ENCODE data around the gene RASAL2.

The RASAL2 gene

DNA sequence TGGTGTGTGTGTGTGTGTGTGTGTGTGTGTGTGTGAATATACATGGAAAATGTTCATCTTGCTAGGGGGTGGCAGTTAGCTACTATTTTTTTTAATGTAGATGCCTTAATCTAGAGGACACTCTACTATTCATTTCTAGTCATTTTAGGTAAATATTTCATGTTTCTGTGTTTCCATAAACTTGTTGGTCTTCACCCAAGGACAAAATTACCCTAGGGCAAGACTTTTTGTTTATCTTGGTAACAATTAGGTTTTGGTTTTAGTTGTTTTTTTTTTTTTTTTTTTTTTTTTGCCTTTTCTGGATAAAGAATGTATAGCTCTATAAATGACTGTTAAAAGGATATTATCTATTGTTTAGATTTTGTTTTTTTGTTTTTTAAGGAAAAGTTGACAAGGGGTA, 370.7 kb downstream of the RASAL2 start:
- no peak for DNase-seq

GRCh38 chr1:178465011-178465410, 371.1 kb downstream of the RASAL2 start:
- DNase-seq = no peak

GRCh38 chr1:178467837-178468236, 373.9 kb downstream of the RASAL2 start:
- no peak for DNase-seq

DNA sequence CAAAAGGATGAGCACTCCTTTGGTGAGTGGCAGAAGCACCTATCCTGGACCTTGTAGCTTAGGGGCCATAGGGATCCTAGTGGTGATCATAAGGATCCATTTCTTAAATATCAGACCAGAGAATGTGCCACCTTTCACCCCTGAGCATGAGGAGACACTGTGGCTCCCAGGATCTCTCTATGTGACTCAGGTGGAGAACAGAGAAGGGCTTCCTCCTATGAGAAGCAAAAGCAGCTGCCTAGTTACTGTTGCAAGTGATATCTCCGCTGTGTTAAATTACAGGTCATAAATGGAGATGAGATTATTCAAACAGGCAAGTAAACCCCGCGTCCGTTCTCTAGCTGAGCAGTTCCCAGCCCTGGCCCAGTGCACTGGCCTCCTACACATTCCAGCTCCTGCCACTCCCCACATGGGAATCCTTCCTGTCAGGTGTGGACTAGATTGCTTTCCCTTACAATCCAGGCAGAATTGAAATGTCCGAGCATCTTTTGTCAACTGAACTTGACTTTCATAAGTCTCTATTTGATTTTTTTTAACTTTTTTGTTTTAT, 376.6 kb downstream of the RASAL2 start:
- no peak for DNase-seq

DNA sequence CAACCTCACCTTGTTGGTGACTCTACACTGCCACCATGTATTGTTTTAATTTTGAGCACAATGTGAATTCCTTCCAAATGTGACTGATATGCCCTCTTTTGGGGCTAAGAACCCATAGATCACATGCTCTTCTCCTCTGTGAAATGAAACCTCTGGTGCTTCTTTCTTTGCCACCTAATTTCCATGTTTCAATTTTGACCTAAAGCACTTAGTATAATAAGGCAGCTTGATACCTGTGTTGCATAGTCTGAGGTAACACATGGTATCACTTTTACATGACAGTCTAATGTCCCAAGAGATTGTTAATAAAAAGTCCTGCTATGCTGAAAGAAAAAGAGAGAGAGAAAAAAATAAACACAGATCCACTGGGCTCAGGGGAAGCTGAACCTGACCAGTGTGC, 378.6 kb downstream of the RASAL2 start:
- DNase-seq = no peak

DNA sequence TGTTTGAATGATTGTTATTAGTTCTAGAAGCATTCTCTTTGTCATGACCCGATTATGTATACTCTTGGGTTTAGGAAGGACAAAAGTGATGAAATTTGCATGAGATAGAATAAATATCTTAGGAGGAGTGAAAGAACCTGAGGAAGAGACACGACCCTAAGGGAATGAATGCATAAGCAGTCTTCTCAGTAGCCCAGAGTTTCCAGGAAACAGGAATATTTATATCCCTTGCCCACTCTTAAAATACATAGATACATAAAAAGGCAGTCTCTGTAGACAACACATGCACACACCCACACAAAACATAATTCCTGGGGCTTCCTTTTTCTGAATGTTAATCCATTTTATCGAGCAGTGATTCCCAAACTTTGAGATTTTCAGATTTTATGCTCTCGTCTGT, 383.5 kb downstream of the RASAL2 start:
- DNase-seq = no peak

DNA sequence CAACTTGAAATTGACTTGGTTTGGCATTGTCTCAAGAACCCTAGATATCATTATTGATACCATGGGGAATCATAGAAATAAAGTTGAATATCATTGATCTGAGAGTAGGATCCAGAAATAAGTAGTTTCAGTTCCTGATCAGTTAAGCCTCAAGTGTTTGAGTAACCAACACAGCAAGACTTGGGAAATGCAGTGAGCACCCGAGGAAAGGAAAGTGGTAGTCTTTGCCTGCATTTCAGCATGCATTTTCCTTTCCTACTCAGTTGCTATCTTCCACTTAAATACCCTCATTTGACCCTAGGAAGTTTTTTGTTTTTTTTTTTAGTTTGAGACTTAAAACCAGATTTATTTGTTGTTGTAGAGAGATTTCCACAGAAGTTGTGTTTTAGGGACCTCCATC, 383.9 kb downstream of the RASAL2 start:
- DNase-seq = no peak

DNA sequence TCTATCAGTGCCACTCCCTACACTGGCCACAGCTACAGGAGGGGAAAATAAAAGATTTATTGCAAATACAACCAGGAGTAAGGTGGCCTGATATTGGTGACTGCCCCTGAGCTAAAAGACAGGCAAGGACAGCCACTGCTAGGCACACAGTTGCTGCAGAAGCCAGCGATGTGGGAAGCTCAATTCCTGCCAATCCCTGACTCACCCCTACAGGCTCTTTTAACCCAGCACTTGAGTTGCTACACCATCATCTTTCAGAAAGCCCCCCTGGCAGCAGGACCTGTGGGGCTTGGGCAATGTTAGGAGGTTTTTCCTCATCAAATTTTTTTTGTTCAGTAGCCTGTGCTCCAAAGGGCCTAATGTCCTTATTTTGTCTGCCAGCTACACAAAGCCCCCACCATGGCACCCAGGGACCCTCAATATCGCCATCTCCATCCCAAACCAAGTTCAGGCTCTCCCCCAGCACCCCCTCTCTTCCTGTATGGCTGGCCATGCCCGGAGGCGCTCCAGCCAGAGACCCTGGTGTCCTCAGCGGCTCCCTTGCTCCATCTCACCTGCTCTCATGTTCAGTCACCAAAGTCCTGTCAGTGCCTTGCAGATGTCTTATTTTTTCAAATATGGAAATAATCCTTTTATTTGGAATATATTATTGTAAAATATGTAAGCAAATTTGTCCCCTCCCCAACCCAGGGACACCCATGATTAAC, 389.5 kb downstream of the RASAL2 start:
- DNase-seq = no peak

DNA sequence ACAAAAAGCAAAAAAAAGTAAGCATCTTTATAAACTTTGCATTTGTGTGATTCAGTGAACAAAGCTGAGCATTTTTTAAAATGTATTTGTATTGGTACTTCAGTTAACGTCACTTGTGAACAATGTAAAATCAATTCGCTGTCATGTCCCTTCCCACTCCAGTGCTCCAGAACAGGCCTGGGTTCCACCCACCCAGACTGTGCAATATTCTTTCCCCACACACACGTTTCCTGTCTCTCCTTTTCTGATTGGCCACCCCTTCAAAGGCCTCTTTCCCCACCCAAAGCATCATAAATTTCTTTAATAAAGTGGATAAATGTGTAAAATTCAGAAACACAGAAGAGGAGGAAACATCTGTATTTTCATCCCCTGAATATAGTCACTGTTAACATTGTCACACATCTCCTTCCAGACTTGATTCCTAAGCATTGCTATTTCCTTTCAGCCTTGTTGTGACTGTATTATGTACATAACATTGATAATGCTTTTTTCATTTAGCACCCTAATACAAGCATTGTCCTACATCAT, 390.9 kb downstream of the RASAL2 start:
- DNase-seq = no peak

DNA sequence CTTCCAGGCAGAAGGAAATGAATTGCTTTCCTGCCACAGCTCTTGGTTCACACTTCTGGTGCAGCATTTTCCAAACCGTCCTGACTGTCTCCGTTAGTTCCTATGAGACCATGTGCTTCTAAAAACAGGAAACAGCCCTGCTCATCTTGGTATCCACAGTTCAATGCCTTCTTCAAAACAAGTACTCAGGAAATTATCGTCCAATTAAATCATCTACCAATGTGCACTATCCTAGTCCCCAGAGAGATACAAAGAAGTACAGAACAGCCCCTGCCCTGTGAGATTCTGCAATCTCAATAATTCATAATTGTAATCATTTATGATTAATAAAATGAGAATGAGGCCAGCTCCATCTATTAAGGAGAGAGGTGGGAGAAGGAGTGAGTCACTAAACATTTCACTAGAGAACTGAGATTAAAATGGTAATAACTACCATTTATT, 391.7 kb downstream of the RASAL2 start:
- DNase-seq = no peak

DNA sequence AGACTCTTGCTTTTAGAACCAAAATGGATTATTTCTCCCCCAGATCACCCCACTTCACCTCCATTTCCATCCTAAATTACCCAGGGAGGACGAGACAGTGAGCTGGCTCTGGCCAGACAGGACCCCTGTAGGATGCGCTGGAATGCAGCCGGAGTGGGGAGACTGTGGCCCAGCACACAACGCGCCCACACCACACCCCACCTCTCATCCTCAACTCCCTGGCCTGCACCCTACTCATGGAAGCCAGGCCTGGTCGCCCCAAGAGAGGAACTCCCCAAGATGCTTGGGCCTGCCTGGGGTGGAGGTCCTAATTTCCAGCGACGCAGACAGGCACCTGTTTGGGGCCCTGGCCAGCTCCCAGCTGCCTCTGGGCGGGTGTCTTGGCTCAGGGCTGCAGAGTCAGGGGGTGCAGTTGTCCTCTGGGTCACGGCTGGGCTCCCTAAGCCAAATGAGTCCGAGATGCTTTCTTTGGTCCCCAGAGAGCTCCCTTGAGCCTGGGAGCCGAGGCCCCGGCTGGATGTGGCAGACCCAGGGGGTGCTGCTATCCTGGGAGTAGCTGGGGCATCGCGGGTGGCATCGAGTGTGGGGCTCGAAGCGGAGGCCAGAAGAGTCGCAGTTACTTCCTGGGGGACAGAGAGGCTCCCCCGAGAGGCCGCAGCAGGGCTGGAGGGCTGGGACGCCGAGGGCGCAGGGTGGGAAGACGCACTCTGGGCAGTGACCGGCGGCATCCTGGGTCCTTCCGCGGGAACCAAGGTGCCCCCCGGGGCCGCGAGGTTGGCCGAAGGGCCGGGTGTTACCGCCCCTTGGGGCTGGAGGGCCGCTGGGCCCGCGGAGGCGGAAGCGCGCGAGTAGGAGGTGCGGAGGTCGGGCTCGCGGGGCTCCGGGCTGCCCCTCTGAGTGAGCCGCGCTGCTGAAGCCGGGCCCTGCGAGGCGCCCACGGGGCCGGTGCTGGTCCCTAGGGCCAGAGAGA, 392.5 kb downstream of the RASAL2 start:
- no peak for DNase-seq

DNA sequence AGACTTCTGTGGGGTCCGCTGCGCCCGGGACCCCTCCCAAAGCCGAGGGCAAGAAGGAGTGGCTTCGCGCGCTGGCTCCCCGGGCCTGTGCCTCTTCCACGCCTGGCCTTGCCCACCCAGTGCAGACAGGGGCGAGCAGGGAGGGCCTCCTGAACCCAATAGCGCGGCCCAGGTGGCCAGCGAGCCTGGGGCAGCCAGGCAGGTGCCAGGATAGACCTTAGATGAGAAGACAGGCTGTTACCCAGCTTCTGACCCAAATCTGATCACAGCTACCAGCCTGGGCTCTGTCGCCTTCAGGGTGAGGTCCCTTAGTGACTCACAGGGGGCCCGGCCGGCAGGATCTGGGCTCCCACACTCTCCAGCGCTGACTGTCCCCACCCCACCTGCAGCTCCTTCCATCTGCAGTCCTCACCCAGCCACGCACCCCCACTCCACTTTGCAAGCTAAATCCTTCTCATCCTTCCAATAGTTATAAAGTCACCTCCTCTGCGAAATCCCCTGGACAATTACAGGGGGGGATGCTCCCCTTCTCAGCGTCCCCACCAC, 393.2 kb downstream of the RASAL2 start:
- no peak for DNase-seq

- no peak for DNase-seq
These were observed 394.5 kb downstream of the RASAL2 start for GRCh38 chr1:178488393-178488792.

DNA sequence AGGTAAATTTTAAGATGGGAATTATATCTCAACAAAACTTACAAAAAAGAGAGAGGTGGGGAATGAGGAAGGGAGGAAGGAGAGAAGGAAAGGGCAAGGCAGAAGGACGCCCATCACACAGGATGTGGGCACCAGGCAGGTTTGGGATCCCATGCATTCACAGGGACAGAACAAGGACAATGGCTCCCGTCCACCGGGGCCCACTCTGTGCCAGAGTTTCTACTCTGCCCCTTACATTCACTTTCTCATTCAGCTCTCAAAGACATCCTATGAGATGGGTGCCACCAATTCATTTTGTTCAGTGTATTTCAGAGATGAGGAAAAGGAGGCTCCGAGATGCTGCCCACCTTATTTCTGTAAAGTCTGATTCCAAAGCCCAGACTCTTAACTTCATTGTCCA, 395.5 kb downstream of the RASAL2 start:
- no peak for DNase-seq

GRCh38 chr1:178490136-178490535, 396.2 kb downstream of the RASAL2 start:
- DNase-seq = no peak

- no peak for DNase-seq
These were observed 397.1 kb downstream of the RASAL2 start for GRCh38 chr1:178490967-178491366.

- no peak for DNase-seq
These were observed 397.8 kb downstream of the RASAL2 start for GRCh38 chr1:178491721-178492120.

DNA sequence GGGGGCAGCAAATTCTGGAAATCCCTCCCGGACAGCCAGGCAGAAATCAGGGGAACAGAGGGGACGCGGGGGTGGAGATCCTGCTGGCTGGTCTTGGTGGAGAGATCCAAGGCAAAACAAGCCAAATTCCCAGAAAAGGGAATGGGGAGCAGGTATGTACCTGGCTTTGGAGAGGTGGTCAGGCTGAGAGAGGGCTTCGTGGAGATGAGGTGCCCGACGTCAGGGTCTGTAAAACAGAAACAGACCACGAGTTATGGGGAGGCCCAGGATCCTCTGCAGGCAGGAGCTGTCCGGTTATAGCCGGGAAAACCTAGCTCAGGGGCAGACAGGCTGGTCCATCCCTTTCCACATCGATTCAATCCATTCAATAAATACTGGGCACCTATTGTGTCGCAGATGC, 398.4 kb downstream of the RASAL2 start:
- no peak for DNase-seq

DNA sequence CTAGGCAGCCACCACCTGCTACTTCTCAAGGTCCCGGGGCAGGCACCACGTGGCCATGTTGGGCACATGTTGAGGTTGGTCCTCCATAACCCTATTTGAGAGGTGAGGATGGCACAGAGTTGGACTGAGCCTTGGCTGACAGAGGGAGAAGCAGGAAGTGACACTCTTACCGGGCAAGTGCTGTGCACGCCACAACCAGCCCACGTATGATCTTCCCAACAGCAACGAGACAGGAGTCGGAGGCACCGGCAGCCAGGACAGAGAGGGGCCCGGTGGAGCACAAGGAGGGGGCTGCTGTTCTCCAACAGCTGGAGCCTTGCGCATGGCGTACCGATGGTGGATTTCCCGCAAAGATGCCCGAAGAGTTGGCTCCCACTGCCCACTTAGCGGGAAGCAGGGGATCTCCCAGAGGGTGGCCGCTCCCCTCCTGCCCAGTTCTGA, 399.4 kb downstream of the RASAL2 start:
- DNase-seq = no peak

DNA sequence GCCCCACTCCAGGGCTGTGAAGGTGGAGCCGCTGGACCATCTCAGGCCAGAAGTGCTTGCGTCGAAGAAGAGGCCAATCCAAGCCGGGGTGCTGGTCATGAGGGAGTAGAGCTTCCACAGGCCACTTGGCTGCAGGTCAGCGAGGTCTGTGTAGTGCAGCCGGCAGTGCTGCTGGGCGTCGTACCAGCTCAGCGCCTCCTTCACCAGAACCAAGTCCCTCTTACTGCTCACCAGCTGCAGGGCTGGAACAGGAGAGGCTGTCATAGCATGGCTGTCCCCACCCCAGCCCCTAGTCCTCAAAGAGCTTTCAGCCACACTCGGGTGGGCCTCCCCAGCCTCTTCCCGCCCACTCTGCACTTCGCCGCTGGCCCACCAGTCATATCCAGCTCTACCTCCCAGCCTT, 400.7 kb downstream of the RASAL2 start:
- DNase-seq = no peak

GRCh38 chr1:178495158-178495557, 401.3 kb downstream of the RASAL2 start:
- DNase-seq = no peak

GRCh38 chr1:178495741-178496409, 402.0 kb downstream of the RASAL2 start:
- no peak for DNase-seq
